ENCODE data around the gene E2F1.

- TF ChIP-seq CTCF (IDR thresholded peaks at IDR 0.05) (peak in 1 of 3 donors; percentile 10), POLR2A (IDR thresholded peaks at IDR 0.05) (peak; percentile 66)
These were observed 11.7 kb downstream of the E2F1 start, which contains the start of gene NECAB3 for GRCh38 chr20:33674294-33675135.

Measured in ovary (tissue), 3 donors.